ENCODE data around the gene RGS11. TPM values are rescaled to one million over a fixed set of nuclear protein-coding genes. Genes with fewer than 3 reads are reported as not detected.

RGS11 gene
- polyA plus RNA-seq, 1 donor (not counting 4 experiments of a cell fraction or from before 2014, with no cell fraction given) = not detected

DNA sequence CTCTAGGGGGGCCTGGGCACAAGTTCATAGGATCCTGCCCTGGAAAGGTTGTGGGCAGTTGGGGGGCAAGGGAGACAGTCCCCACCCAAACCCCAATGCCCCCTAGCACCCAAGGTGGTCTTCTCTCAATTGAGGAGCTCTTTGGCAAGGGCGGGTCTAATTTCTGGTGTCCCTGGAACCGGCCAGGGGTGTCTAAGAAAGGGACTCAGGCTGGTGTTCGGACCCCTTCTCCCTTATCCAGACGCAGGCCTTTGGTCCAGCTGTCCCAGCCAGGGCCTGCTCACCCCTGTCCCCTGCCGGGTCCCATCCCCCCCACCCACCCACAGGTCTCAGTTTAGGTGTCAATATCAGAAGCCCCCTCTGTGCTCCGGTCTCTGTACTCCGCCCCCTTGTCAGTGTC is 3.8 kb upstream of the RGS11 start:
- Histone ChIP-seq H3K27me3 (ENCODE audit: control insufficient read depth, extremely low read depth, insufficient read depth, low read length) (peaks cover 65% of the 10 kb centered on the region), H3K27ac (ENCODE audit: control insufficient read depth, insufficient read depth, low read length) (no peak overlapping the region), H3K4me2 (ENCODE audit: control insufficient read depth, extremely low read depth, insufficient read depth, low read depth, low read length) (no peak overlapping the region), H3K36me3 (ENCODE audit: control insufficient read depth in 2 of 2, extremely low read depth in 1 of 2, insufficient read depth in 2 of 2, low read length in 2 of 2) (no peaks in the 10 kb centered on the region), H3K79me2 (ENCODE audit: control insufficient read depth, insufficient read depth, low read length) (no peaks in the 10 kb centered on the region), H3K9me3 (ENCODE audit: control insufficient read depth, low read depth, low read length) (no peaks in the 10 kb centered on the region), H3K9me1 (ENCODE audit: control insufficient read depth, extremely low read depth, insufficient read depth, low read length) (no peaks in the 10 kb centered on the region), H3K9ac (ENCODE audit: control insufficient read depth, extremely low read depth, insufficient read depth, low read length) (no peak overlapping the region), H3K4me1 (ENCODE audit: control insufficient read depth, extremely low read depth, insufficient read depth, low read length) (no peaks in the 10 kb centered on the region), H3K4me3 (ENCODE audit: control insufficient read depth in 2 of 3, extremely low read depth in 1 of 3, insufficient read depth in 2 of 3, low read depth in 1 of 3, low read length in 3 of 3) (no peak overlapping the region), H2AFZ (ENCODE audit: control insufficient read depth, low read length) (no peak overlapping the region), H4K20me1 (ENCODE audit: control insufficient read depth, extremely low read depth, insufficient read depth, low read length) (no peaks in the 10 kb centered on the region)
- TF ChIP-seq, protein P1, sequence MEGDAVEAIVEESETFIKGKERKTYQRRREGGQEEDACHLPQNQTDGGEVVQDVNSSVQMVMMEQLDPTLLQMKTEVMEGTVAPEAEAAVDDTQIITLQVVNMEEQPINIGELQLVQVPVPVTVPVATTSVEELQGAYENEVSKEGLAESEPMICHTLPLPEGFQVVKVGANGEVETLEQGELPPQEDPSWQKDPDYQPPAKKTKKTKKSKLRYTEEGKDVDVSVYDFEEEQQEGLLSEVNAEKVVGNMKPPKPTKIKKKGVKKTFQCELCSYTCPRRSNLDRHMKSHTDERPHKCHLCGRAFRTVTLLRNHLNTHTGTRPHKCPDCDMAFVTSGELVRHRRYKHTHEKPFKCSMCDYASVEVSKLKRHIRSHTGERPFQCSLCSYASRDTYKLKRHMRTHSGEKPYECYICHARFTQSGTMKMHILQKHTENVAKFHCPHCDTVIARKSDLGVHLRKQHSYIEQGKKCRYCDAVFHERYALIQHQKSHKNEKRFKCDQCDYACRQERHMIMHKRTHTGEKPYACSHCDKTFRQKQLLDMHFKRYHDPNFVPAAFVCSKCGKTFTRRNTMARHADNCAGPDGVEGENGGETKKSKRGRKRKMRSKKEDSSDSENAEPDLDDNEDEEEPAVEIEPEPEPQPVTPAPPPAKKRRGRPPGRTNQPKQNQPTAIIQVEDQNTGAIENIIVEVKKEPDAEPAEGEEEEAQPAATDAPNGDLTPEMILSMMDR (optimal IDR thresholded peaks at IDR 0.05 in 1 of 3, IDR thresholded peaks at IDR 0.05 in 1 of 3, conservative IDR thresholded peaks at IDR 0.05 in 1 of 3; ENCODE audit: extremely low read depth in 1 of 3, insufficient read depth in 2 of 3, low read length in 3 of 3) = no peak
- TF ChIP-seq EZH2 (IDR thresholded peaks at IDR 0.05; ENCODE audit: low read length) = no peak
- no peak for DNase-seq (ENCODE audit: low read depth, low spot score)
- dilution Hi-C loops (cut with MboI; ENCODE audit: extremely low pct_ligation_motif_present, low sequenced_read_pairs) = no loop called here
- FAIRE-seq = no peak

DNA sequence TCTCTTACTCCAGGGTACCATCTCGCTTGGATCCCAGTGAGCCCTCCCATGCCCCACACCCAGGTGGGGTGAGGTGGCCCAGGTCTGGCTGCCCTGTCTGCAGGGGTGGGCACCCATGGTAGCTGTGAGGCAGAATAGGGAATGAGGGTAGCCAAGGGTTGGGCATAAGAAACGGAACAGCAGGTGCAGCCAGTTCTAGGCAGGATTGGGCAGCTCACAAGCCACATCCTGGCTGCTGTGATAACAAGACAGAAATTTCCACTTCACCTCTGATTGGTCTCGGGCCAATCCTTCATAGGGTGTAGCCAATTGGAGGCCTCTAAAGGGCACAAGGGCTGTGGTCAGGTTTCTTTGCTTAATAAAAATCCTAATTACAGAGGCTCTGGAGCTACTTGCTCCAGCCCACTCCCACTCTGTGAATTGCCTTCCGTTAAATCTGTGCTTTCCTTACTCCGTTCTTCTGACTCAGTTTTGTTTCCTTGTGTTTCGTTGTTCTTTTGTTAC is 3.2 kb upstream of the RGS11 start:
- peak; percentile 20 for TF ChIP-seq EZH2 (IDR thresholded peaks at IDR 0.05; ENCODE audit: low read length)
- TF ChIP-seq, protein P1 (optimal IDR thresholded peaks at IDR 0.05 in 1 of 3, IDR thresholded peaks at IDR 0.05 in 1 of 3, conservative IDR thresholded peaks at IDR 0.05 in 1 of 3; ENCODE audit: extremely low read depth in 1 of 3, insufficient read depth in 2 of 3, low read length in 3 of 3) = no peak
- Histone ChIP-seq H3K79me2 (ENCODE audit: control insufficient read depth, insufficient read depth, low read length) (no peaks in the 10 kb centered on the region), H3K4me2 (ENCODE audit: control insufficient read depth, extremely low read depth, insufficient read depth, low read depth, low read length) (no peak overlapping the region)

More for the DNA sequence above, 3.2 kb upstream of the RGS11 start:
- peak; percentile 78 for FAIRE-seq
- no peak overlapping the region for H3K4me3 ChIP-seq (ENCODE audit: control insufficient read depth in 2 of 3, extremely low read depth in 1 of 3, insufficient read depth in 2 of 3, low read depth in 1 of 3, low read length in 3 of 3)
- H3K36me3 ChIP-seq (ENCODE audit: control insufficient read depth in 2 of 2, extremely low read depth in 1 of 2, insufficient read depth in 2 of 2, low read length in 2 of 2) = no peaks in the 10 kb centered on the region
- H3K27me3 ChIP-seq (ENCODE audit: control insufficient read depth, extremely low read depth, insufficient read depth, low read length) = peaks cover 71% of the 10 kb centered on the region
- H3K9ac ChIP-seq (ENCODE audit: control insufficient read depth, extremely low read depth, insufficient read depth, low read length) = no peak overlapping the region
- H2AFZ ChIP-seq (ENCODE audit: control insufficient read depth, low read length) = no peak overlapping the region
- H4K20me1 ChIP-seq (ENCODE audit: control insufficient read depth, extremely low read depth, insufficient read depth, low read length) = no peaks in the 10 kb centered on the region
- dilution Hi-C loops (cut with MboI; ENCODE audit: extremely low pct_ligation_motif_present, low sequenced_read_pairs) = no loop called here
- H3K9me1 ChIP-seq (ENCODE audit: control insufficient read depth, extremely low read depth, insufficient read depth, low read length) = no peaks in the 10 kb centered on the region
- no peak for DNase-seq (ENCODE audit: low read depth, low spot score)
- H3K4me1 ChIP-seq (ENCODE audit: control insufficient read depth, extremely low read depth, insufficient read depth, low read length) = no peaks in the 10 kb centered on the region
- no peaks in the 10 kb centered on the region for H3K9me3 ChIP-seq (ENCODE audit: control insufficient read depth, low read depth, low read length)
- no peak overlapping the region for H3K27ac ChIP-seq (ENCODE audit: control insufficient read depth, insufficient read depth, low read length)
